ENCODE results near the gene ORM2.

DNA sequence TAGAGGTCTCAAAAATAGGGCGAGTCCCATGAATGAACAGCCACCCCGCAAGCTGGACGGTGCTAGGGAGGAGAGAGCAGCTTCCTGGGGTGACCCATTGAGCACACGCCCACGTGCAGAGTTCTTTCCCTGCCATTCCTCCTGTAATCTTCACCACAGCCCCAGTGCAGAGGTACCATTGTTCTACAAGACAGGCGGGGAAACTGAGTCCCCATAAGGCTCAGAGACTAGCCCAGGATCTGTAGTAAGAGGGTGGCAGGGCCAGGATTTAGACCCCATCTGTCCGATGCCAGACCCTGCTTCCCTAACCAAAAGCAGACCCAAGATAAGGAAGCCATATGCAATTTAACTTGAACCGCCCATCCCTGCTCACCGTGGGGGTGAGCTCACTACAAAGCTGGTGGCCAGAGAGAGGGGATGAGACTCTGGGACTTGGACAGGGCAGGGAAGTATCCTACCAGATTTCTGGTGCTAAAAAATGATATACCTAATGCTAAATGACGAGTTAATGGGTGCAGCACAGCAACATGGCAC, 43.5 kb upstream of the ORM2 start:
- TF ChIP-seq, protein P1, sequence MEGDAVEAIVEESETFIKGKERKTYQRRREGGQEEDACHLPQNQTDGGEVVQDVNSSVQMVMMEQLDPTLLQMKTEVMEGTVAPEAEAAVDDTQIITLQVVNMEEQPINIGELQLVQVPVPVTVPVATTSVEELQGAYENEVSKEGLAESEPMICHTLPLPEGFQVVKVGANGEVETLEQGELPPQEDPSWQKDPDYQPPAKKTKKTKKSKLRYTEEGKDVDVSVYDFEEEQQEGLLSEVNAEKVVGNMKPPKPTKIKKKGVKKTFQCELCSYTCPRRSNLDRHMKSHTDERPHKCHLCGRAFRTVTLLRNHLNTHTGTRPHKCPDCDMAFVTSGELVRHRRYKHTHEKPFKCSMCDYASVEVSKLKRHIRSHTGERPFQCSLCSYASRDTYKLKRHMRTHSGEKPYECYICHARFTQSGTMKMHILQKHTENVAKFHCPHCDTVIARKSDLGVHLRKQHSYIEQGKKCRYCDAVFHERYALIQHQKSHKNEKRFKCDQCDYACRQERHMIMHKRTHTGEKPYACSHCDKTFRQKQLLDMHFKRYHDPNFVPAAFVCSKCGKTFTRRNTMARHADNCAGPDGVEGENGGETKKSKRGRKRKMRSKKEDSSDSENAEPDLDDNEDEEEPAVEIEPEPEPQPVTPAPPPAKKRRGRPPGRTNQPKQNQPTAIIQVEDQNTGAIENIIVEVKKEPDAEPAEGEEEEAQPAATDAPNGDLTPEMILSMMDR (conservative IDR thresholded peaks at IDR 0.05; ENCODE audit: low read length) = no peak
- TF ChIP-seq EZH2phosphoT487 (IDR thresholded peaks at IDR 0.05; ENCODE audit: borderline replicate concordance) = no peak

Measured in Loucy (cell line).